Choroid plexus epithelial cell (primary cell): ENCODE data around the gene CSK.

Experiments
- DNase-seq: peaks from one replicate; pipeline ENCODE4 v3.0.0-alpha.2; 2010; ENCODE audit warnings: low read depth
- H3K4me3 ChIP-seq: 2 replicates; pipeline ENCODE4 v1.5.1; 2011; ENCODE audit warnings: low read depth, mild to moderate bottlenecking, control low read depth, low read length, moderate library complexity
- CTCF ChIP-seq: conservative IDR thresholded peaks from 2 replicates; pipeline ENCODE4 v1.5.1; 2011; ENCODE audit warnings: low read depth, mild to moderate bottlenecking, control low read depth, inconsistent platforms, low read length, moderate library complexity

CSK gene

DNA sequence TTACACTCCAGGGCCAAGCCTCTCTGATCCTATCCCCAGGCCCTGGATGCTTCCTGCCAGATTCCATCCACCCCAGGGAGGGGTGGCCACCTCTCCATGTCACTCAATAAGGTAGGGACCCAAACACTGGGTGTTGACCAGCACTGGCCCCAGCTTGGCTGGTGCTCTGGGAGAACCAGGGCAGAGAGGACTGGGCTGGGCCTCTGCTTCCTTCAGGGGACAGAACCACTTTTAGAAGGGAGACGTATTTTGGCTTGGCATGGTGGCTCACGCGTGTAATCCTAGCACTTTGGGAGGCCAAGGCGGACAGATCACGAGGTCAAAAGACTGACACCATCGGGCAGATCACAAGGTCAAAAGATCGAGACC, 39.9 kb downstream of the CSK start:
- H3K4me3 ChIP-seq: no peak overlapping the region
- DNase-seq: no peak
- TF ChIP-seq CTCF: no peak

DNA sequence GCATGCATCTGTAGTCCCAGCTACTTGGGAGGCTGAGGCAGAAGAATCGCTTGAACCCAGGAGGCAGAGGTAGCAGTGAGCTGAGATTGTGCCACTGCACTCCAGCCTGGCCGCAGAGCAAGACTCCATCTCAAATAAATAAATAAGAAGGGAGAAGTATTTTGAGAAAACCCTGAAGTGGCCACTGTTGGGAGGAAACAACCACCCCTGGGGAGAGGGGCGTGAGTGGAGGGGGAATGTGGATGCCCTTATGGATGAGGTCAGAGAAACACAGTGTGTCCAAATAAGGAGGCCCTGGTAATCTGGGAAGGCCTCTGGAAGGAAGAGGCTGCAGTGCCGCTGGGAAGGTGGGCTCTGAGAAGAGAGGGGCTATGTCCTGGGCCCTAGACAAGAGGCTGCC, 40.4 kb downstream of the CSK start:
- DNase-seq: no peak
- TF ChIP-seq CTCF: no peak
- no peak overlapping the region for H3K4me3 ChIP-seq

DNA sequence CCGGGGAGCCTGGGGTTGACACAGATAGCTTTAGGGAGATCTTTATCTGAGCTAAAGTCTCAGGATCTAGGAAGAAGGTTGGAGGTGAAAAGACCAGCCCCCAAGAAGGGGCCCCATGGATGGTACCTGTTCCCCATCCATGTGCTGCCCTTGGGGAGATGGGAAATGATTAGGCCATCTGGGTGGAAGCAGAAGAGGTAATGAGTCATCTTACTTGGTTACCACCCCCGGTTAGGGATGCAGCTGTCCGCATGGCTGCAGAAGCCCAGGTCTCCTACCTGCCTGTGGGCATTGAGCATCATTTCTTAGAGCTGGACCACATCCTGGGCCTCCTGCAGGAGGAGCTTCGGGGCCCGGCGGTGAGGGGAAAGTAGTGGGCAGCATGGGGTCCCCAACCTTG, 41.4 kb downstream of the CSK start:
- no peak for DNase-seq
- no peak overlapping the region for H3K4me3 ChIP-seq
- no peak for TF ChIP-seq CTCF

DNA sequence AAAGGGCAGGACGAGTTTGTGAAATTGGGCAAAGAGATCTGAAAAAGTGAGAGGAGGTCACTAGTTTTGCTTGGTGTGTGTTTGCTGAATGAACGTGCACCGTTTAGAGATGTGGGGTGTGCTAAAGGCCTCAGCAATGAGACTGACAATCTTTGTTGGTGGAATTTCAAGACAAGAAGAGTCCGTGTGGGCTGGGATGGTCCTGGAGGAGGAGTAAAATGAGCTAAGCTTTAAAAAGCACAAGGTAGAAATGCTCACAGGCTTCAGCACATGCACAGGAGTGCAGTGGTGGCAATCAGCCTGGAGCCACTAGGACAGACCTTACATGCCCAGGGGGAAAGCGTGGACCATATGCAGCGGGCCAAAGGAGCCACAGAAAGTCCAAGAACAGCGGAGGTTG, 43.1 kb downstream of the CSK start:
- no peak for TF ChIP-seq CTCF
- no peak overlapping the region for H3K4me3 ChIP-seq
- no peak for DNase-seq

DNA sequence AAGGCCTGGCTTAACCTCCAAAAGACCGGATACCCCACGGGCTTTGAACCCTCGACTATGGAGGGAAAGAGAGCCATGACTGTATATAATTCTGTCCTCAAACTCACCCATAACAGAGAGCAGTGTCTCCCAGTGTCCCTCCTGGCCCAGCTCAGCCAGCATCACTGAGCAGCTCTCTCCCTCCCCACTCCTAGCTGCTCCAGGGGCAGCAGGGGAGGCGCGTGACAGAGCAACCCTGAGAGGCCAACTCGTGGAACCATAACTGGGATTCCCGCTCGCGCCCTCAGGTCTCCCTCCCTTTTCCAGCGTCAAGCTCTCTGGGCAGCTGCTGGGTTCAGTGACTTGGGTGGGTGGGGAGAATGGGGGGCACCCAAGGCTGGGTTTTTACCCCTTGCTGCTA, 44.0 kb downstream of the CSK start:
- no peak overlapping the region for H3K4me3 ChIP-seq
- no peak for DNase-seq
- no peak for TF ChIP-seq CTCF

DNA sequence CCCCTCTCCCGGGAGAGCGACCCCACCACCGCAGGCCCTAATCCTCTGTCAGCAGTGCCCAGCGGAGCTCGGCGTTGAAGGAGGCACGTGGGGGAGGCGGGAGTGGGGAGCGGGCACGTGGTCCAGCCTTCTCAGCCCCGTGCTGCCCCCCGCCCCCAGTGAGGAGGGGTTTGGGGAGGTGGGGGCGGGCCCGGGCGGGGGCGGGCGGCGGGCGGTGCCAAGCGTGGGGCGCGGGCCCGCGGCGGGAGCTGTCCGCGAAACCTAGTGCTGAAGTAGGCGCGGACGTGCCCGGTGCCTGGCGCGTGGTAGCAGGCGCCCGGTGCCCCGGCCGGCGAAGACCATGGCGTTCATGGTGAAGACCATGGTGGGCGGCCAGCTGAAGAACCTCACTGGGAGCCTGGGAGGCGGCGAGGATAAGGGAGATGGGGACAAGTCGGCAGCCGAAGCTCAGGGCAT, 44.5 kb downstream of the CSK start, which contains the start of gene CPLX3:
Gene CPLX3, plus strand, starts transcription at position 264 of the 456 bp plus-strand sequence. Its CDS starts 77 bp downstream, at position 341.
- DNase-seq: peak; percentile 6
- TF ChIP-seq CTCF: no peak
- H3K4me3 ChIP-seq: no peak within 1 kb of the TSS

- TF ChIP-seq CTCF: no peak
- DNase-seq: no peak
- H3K4me3 ChIP-seq: no peak overlapping the region
Observed at GRCh38 chr15:74826921-74827320, 45.0 kb downstream of the CSK start.
